HepG2 (cell line): ENCODE results near the gene SMIM29. TPM values are rescaled to one million over a fixed set of nuclear protein-coding genes. Genes with fewer than 3 reads are reported as not detected.

Experiments
- ATF4 ChIP-seq, 2 experiments: fragments of 450-650 bp in 1 of 2; sonication (generic) in 1 of 2; formaldehyde crosslinking; IDR thresholded peaks; 2 replicates each; pipeline versions ENCODE4 v1.5.0 to v1.8.0; 2020 to 2022; ENCODE audit warnings: mild to moderate bottlenecking in 1 of 2, missing genetic modification reagents in 1 of 2
- ATRX ChIP-seq: sonication (generic); formaldehyde crosslinking; IDR thresholded peaks from 2 replicates; pipeline ENCODE4 v1.4.0; 2020; ENCODE audit warnings: missing genetic modification reagents, borderline replicate concordance
- DNMT1 ChIP-seq: sonication (generic); formaldehyde crosslinking; IDR thresholded peaks from 2 replicates; pipeline ENCODE4 v1.5.1; 2020; ENCODE audit warnings: mild to moderate bottlenecking, missing genetic modification reagents
- E2F2 ChIP-seq: sonication (generic); formaldehyde crosslinking; IDR thresholded peaks from 2 replicates; pipeline ENCODE4 v1.4.0; 2020; ENCODE audit warnings: missing genetic modification reagents, borderline replicate concordance
- ELF3 ChIP-seq: IDR thresholded peaks from 2 replicates; pipeline ENCODE4 v1.6.1; 2016; ENCODE audit warnings: missing genetic modification reagents, missing compliant biosample characterization
- HDAC2 ChIP-seq: sonication (generic); formaldehyde crosslinking; IDR thresholded peaks from 2 replicates; pipeline ENCODE4 v1.4.0; 2020; ENCODE audit warnings: missing genetic modification reagents
- MED8 ChIP-seq: sonication (generic); formaldehyde crosslinking; IDR thresholded peaks from 2 replicates; pipeline ENCODE4 v1.8.1; 2023; ENCODE audit warnings: mild to moderate bottlenecking, missing genetic modification reagents; ENCODE audit not compliant: insufficient replicate concordance
- RBM22 ChIP-seq: fragments of 200-400 bp; formaldehyde crosslinking; optimal IDR thresholded peaks from 2 replicates; pipeline ENCODE3; 2017; ENCODE audit warnings: mild to moderate bottlenecking, low read length, moderate library complexity
- REXO4 ChIP-seq: sonication (generic); formaldehyde crosslinking; IDR thresholded peaks from 2 replicates; pipeline ENCODE4 v1.8.0; 2022; ENCODE audit warnings: missing genetic modification reagents, mild to moderate bottlenecking, borderline replicate concordance
- SNRNP70 ChIP-seq: fragments of 200-400 bp; formaldehyde crosslinking; IDR thresholded peaks from 2 replicates; pipeline ENCODE4 v1.6.1; 2017; ENCODE audit warnings: mild to moderate bottlenecking, low read depth, low read length, moderate library complexity
- TAF15 ChIP-seq: fragments of 200-400 bp; formaldehyde crosslinking; IDR thresholded peaks from one replicate; pipeline ENCODE4 v1.6.1; 2018; ENCODE audit warnings: mild to moderate bottlenecking, low read depth, low read length; ENCODE audit not compliant: poor library complexity, severe bottlenecking
- ZNF138 ChIP-seq: sonication (generic); formaldehyde crosslinking; IDR thresholded peaks from 2 replicates; pipeline ENCODE4 v1.5.0; 2020; ENCODE audit warnings: mild to moderate bottlenecking, low read depth, missing genetic modification reagents
- ZNF292 ChIP-seq: sonication (generic); formaldehyde crosslinking; IDR thresholded peaks from 2 replicates; pipeline ENCODE4 v1.8.1; 2022; ENCODE audit warnings: mild to moderate bottlenecking, low read depth, missing genetic modification reagents, borderline replicate concordance
- ZNF460 ChIP-seq: sonication (generic); formaldehyde crosslinking; IDR thresholded peaks from 2 replicates; pipeline ENCODE4 v1.5.1; 2020; ENCODE audit warnings: missing genetic modification reagents, mild to moderate bottlenecking, borderline replicate concordance
- ZNF572 ChIP-seq: sonication (generic); formaldehyde crosslinking; IDR thresholded peaks from 2 replicates; pipeline ENCODE4 v1.5.1; 2020; ENCODE audit warnings: mild to moderate bottlenecking, missing genetic modification reagents
- ZNF713 ChIP-seq: sonication (generic); formaldehyde crosslinking; IDR thresholded peaks from 2 replicates; pipeline ENCODE4 v1.4.0; 2020; ENCODE audit warnings: mild to moderate bottlenecking, missing genetic modification reagents
- ZNF790 ChIP-seq: sonication (generic); formaldehyde crosslinking; IDR thresholded peaks from 2 replicates; pipeline ENCODE4 v1.8.0; 2022; ENCODE audit warnings: missing genetic modification reagents, mild to moderate bottlenecking, borderline replicate concordance
- ZNF816 ChIP-seq: sonication (generic); formaldehyde crosslinking; IDR thresholded peaks from 2 replicates; pipeline ENCODE4 v1.8.0; 2022; ENCODE audit warnings: missing genetic modification reagents, mild to moderate bottlenecking, borderline replicate concordance
- ZNF839 ChIP-seq: sonication (generic); formaldehyde crosslinking; IDR thresholded peaks from 2 replicates; pipeline ENCODE4 v1.4.0; 2020; ENCODE audit warnings: missing genetic modification reagents, mild to moderate bottlenecking, borderline replicate concordance
- ZNF883 ChIP-seq: sonication (generic); formaldehyde crosslinking; IDR thresholded peaks from 2 replicates; pipeline ENCODE4 v1.5.1; 2020; ENCODE audit warnings: mild to moderate bottlenecking, missing genetic modification reagents; ENCODE audit errors: not compliant biosample characterization
- polyA plus RNA-seq, 8 experiments: library from polyadenylated mRNA; depleted of rRNA in 3 of 8; stranded (reverse) in 7 of 8; unstranded in 1 of 8; fragments of >200 nt; fragmentation: Illumina TruSeq in 4 of 8; extraction: Trizol in 4 of 8; gene quantifications; 2 replicates each; pipeline versions ENCODE4 v1.2.1 to v1.2.3, GENCODE V29; 2011 to 2016; ENCODE audit warnings: low read depth in 4 of 8, missing spikeins in 1 of 8, mixed read lengths in 1 of 8; ENCODE audit not compliant: insufficient read depth in 1 of 8
- total RNA-seq, 5 experiments: library from RNA; depleted of rRNA; stranded (reverse); fragments of >200 nt; fragmentation: Illumina TruSeq; extraction: Trizol; gene quantifications; 2 replicates each; pipeline ENCODE4 v1.2.3, GENCODE V29; 2016; ENCODE audit warnings: low read depth in 1 of 5
- TF ChIP-seq, protein P1 (sequence below): sonication (generic); formaldehyde crosslinking; IDR thresholded peaks from 2 replicates; pipeline ENCODE4 v1.5.1; 2020; ENCODE audit warnings: missing genetic modification reagents, mild to moderate bottlenecking, borderline replicate concordance
- TF ChIP-seq, protein P2 (sequence below): sonication (generic); formaldehyde crosslinking; IDR thresholded peaks from 2 replicates; pipeline ENCODE4 v1.5.1; 2020; ENCODE audit warnings: missing genetic modification reagents, mild to moderate bottlenecking, borderline replicate concordance

SMIM29 gene
- total and polyA plus RNA-seq, 2 of the 13 experiments (the other 11 are each of a cell fraction or from before 2014, with no cell fraction given): 8.8 to 15.3 TPM

- TF ChIP-seq TAF15 (no peak), HDAC2 (CRISPR knock-in tag) (peak; percentile 42), ZNF816 (no peak; the same call in 1 of the 2 replicates), ZNF572 (CRISPR knock-in tag) (0 out of 2 replicates have a peak, but pooled peaks have one; percentile 53), MED8 (CRISPR knock-in tag) (peak; percentile 35), ATF4 (CRISPR knock-in tag; IDR thresholded peaks at IDR 0.05) (no peak), DNMT1 (CRISPR knock-in tag) (0 out of 2 replicates have a peak, but pooled peaks have one; percentile 83), ZNF292 (CRISPR knock-in tag) (no peak), ZNF883 (CRISPR knock-in tag) (peak; percentile 95), E2F2 (no peak; the same call in 1 of the 2 replicates), SNRNP70 (no peak), ZNF138 (CRISPR knock-in tag) (no peak), REXO4 (no peak), ZNF839 (0 out of 2 replicates have a peak, but pooled peaks have one; percentile 60), ZNF460 (CRISPR knock-in tag) (peak; percentile 52; the same call in 1 of the 2 replicates), ATRX (CRISPR knock-in tag) (no peak), RBM22 (no peak), ZNF790 (no peak), ZNF713 (CRISPR knock-in tag) (0 out of 2 replicates have a peak, but pooled peaks have one; percentile 42), ELF3 (CRISPR knock-in tag) (peak; percentile 45; the same call in 1 of the 2 replicates)
- TF ChIP-seq, protein P1, sequence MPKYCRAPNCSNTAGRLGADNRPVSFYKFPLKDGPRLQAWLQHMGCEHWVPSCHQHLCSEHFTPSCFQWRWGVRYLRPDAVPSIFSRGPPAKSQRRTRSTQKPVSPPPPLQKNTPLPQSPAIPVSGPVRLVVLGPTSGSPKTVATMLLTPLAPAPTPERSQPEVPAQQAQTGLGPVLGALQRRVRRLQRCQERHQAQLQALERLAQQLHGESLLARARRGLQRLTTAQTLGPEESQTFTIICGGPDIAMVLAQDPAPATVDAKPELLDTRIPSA (CRISPR knock-in tag): peak; percentile 97
- TF ChIP-seq, protein P2, sequence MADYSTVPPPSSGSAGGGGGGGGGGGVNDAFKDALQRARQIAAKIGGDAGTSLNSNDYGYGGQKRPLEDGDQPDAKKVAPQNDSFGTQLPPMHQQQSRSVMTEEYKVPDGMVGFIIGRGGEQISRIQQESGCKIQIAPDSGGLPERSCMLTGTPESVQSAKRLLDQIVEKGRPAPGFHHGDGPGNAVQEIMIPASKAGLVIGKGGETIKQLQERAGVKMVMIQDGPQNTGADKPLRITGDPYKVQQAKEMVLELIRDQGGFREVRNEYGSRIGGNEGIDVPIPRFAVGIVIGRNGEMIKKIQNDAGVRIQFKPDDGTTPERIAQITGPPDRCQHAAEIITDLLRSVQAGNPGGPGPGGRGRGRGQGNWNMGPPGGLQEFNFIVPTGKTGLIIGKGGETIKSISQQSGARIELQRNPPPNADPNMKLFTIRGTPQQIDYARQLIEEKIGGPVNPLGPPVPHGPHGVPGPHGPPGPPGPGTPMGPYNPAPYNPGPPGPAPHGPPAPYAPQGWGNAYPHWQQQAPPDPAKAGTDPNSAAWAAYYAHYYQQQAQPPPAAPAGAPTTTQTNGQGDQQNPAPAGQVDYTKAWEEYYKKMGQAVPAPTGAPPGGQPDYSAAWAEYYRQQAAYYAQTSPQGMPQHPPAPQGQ: no peak
These were observed at the start of gene SMIM29 (continued) for GRCh38 chr6:34248727-34249468.
